ENCODE results near the gene KIF3B. TPM values are rescaled to one million over a fixed set of nuclear protein-coding genes. Genes with fewer than 3 reads are reported as not detected.

Gene KIF3B
- total RNA-seq, 1 experiment from 2014 or later: 49.0 TPM

GRCh38 chr20:32294071-32294470 is 16.6 kb downstream of the KIF3B start:
- H3K9me3 Mint-ChIP-seq (ENCODE audit: unreplicated experiment): no peaks in the 10 kb centered on the region

GRCh38 chr20:32296412-32296811 is 19.0 kb downstream of the KIF3B start:
- CTCF ChIA-PET: no interaction called here
- Histone ChIP-seq H3K4me1 (no peaks in the 10 kb centered on the region), H3K36me3 (ENCODE audit: control insufficient read depth, insufficient read depth, low read length) (peaks cover 3% of the 10 kb centered on the region; the same call in 1 of the 2 replicates), H3K4me3 (ENCODE audit: low read depth, low read length) (no peak overlapping the region), H3K27me3 (replicated peaks; ENCODE audit: control insufficient read depth, insufficient read depth, low read length) (no peaks in the 10 kb centered on the region), H3K9me3 (no peaks in the 10 kb centered on the region)
- intact Hi-C loops (cut with micrococcal nuclease; ENCODE audit: unreplicated experiment): no loop called here
- DNase-seq: no peak
- no peaks in the 10 kb centered on the region for H3K9me3 Mint-ChIP-seq (ENCODE audit: unreplicated experiment)
- no TSS peak for BruUV-seq (replicated peaks)
- no peak for TF ChIP-seq CTCF (IDR thresholded peaks at IDR 0.05; ENCODE audit: insufficient read depth in 1 of 2, low read depth in 1 of 2, low read length in 1 of 2, severe bottlenecking in 1 of 2, unreplicated experiment in 1 of 2)
- H3K4me3 Mint-ChIP-seq (ENCODE audit: unreplicated experiment): no peak overlapping the region
- peaks cover 19% of the 10 kb centered on the region for H3K4me1 Mint-ChIP-seq (ENCODE audit: low read depth, unreplicated experiment)
- no peak overlapping the region for H3K27ac Mint-ChIP-seq (ENCODE audit: unreplicated experiment)
- peaks cover 14% of the 10 kb centered on the region for H3K36me3 Mint-ChIP-seq (ENCODE audit: insufficient read depth, unreplicated experiment)
- no peaks in the 10 kb centered on the region for H3K27me3 Mint-ChIP-seq (ENCODE audit: insufficient read depth, unreplicated experiment)
- POLR2A ChIA-PET: no interaction called here

More at GRCh38 chr20:32294071-32294470, 16.6 kb downstream of the KIF3B start:
- peaks cover 15% of the 10 kb centered on the region for H3K4me1 ChIP-seq
- H3K9me3 ChIP-seq: no peaks in the 10 kb centered on the region
- no peaks in the 10 kb centered on the region for H3K27me3 ChIP-seq (replicated peaks; ENCODE audit: control insufficient read depth, insufficient read depth, low read length)
- H3K27ac Mint-ChIP-seq (ENCODE audit: unreplicated experiment): no peak overlapping the region
- peaks cover 33% of the 10 kb centered on the region for H3K4me1 Mint-ChIP-seq (ENCODE audit: low read depth, unreplicated experiment)
- no peaks in the 10 kb centered on the region for H3K27me3 Mint-ChIP-seq (ENCODE audit: insufficient read depth, unreplicated experiment)
- no peaks in the 10 kb centered on the region; the same call in 1 of the 2 replicates for H3K36me3 ChIP-seq (ENCODE audit: control insufficient read depth, insufficient read depth, low read length)
- no peak for TF ChIP-seq CTCF (IDR thresholded peaks at IDR 0.05; ENCODE audit: insufficient read depth in 1 of 2, low read depth in 1 of 2, low read length in 1 of 2, severe bottlenecking in 1 of 2, unreplicated experiment in 1 of 2)
- POLR2A ChIA-PET: no interaction called here
- peaks cover 12% of the 10 kb centered on the region for H3K36me3 Mint-ChIP-seq (ENCODE audit: insufficient read depth, unreplicated experiment)
- BruUV-seq (replicated peaks): no TSS peak
- intact Hi-C loops (cut with micrococcal nuclease; ENCODE audit: unreplicated experiment): no loop called here
- no peak overlapping the region for H3K4me3 ChIP-seq (ENCODE audit: low read depth, low read length)
- no peak for DNase-seq
- H3K4me3 Mint-ChIP-seq (ENCODE audit: unreplicated experiment): no peak overlapping the region
- CTCF ChIA-PET: no interaction called here

GRCh38 chr20:32296819-32297420 is 19.5 kb downstream of the KIF3B start:
- intact Hi-C loops (cut with micrococcal nuclease; ENCODE audit: unreplicated experiment): no loop called here
- Mint-ChIP-seq H3K36me3 (ENCODE audit: insufficient read depth, unreplicated experiment) (peaks cover 9% of the 10 kb centered on the region), H3K4me1 (ENCODE audit: low read depth, unreplicated experiment) (peaks cover 24% of the 10 kb centered on the region), H3K4me3 (ENCODE audit: unreplicated experiment) (no peak overlapping the region), H3K27ac (ENCODE audit: unreplicated experiment) (no peak overlapping the region), H3K27me3 (ENCODE audit: insufficient read depth, unreplicated experiment) (no peaks in the 10 kb centered on the region), H3K9me3 (ENCODE audit: unreplicated experiment) (no peaks in the 10 kb centered on the region)
- Histone ChIP-seq H3K36me3 (ENCODE audit: control insufficient read depth, insufficient read depth, low read length) (peaks cover 3% of the 10 kb centered on the region; the same call in 1 of the 2 replicates), H3K27me3 (replicated peaks; ENCODE audit: control insufficient read depth, insufficient read depth, low read length) (no peaks in the 10 kb centered on the region), H3K4me1 (no peaks in the 10 kb centered on the region), H3K9me3 (no peaks in the 10 kb centered on the region), H3K4me3 (ENCODE audit: low read depth, low read length) (no peak overlapping the region)
- TF ChIP-seq CTCF (IDR thresholded peaks at IDR 0.05; ENCODE audit: insufficient read depth in 1 of 2, low read depth in 1 of 2, low read length in 1 of 2, severe bottlenecking in 1 of 2, unreplicated experiment in 1 of 2): no peak
- ChIA-PET POLR2A (no interaction called here), CTCF (no interaction called here)
- DNase-seq: no peak
- no TSS peak for BruUV-seq (replicated peaks)
